ENCODE results near the gene TTLL6. TPM values are rescaled to one million over a fixed set of nuclear protein-coding genes. Genes with fewer than 3 reads are reported as not detected.

The TTLL6 gene
- total and polyA plus RNA-seq, 2 donors (not counting 3 experiments of a cell fraction or from before 2014, with no cell fraction given), result not detected

- intact Hi-C loops (cut with micrococcal nuclease) (loop anchor here (2.0 kb wide), 1 partner anchor 47 kb away; no protein-coding TSS in a partner anchor), dilution Hi-C loops (cut with MboI; ENCODE audit: extremely low pct_ligation_motif_present, low sequenced_read_pairs) (no loop called here)
- no TSS peak for BruUV-seq (replicated peaks)
- H3K36me3 ChIP-seq (ENCODE audit: control insufficient read depth in 2 of 2, extremely low read depth in 1 of 2, insufficient read depth in 2 of 2, low read length in 2 of 2), result no peaks in the 10 kb centered on the region
- POLR2A ChIA-PET, result no interaction called here
- H3K27me3 ChIP-seq (ENCODE audit: control insufficient read depth in 2 of 2, insufficient read depth in 2 of 2, low read length in 2 of 2), result peaks cover 93 to 98% of the 10 kb centered on the region in 2 experiments
- FAIRE-seq (no peak), DNase-seq (ENCODE audit: low read depth, low spot score) (no peak)
- H3K9me3 ChIP-seq (replicated peaks; ENCODE audit: control insufficient read depth, insufficient read depth, low read length), result no peaks in the 10 kb centered on the region
- CTCF ChIA-PET, result interaction anchor here (0.6 to 7.5 kb wide), 37 partner anchors 8 to 307 kb away, joined by 3 to 312 read pairs (median 8); partner anchors contain the start of gene TTLL6
- no peak overlapping the region for H3K27ac ChIP-seq (ENCODE audit: insufficient read depth, low read depth, low read length)
- no peak overlapping the region for H3K4me3 ChIP-seq (replicated peaks in 1 of 3; ENCODE audit: insufficient read depth in 1 of 3, low read depth in 1 of 3, low read length in 3 of 3)
- H3K4me2 ChIP-seq (ENCODE audit: insufficient read depth, low read length), result no peak overlapping the region
- H3K4me1 ChIP-seq (ENCODE audit: control insufficient read depth, extremely low read depth, insufficient read depth, low read length), result peaks cover 5% of the 10 kb centered on the region
- TF ChIP-seq EZH2 (IDR thresholded peaks at IDR 0.05; ENCODE audit: borderline replicate concordance, low read depth, low read length, severe bottlenecking) (peak; percentile 93), POLR2AphosphoS5 (IDR thresholded peaks at IDR 0.05; ENCODE audit: insufficient read depth, low read depth, low read length) (no peak)
- no peak overlapping the region for H3K9ac ChIP-seq (replicated peaks; ENCODE audit: extremely low read depth, insufficient read depth, low read length)
- no peak overlapping the region for H2AFZ ChIP-seq (ENCODE audit: low read depth, low read length)
- H3K9me1 ChIP-seq (replicated peaks; ENCODE audit: control insufficient read depth, extremely low read depth, insufficient read depth, low read length), result no peaks in the 10 kb centered on the region
- H3K79me2 ChIP-seq (ENCODE audit: control insufficient read depth, insufficient read depth, low read length), result no peaks in the 10 kb centered on the region
- H4K20me1 ChIP-seq (replicated peaks; ENCODE audit: control insufficient read depth, extremely low read depth, insufficient read depth, low read length), result no peaks in the 10 kb centered on the region
Measured at GRCh38 chr17:48725288-48726064, 91.6 kb downstream of the TTLL6 start.

- H3K4me2 ChIP-seq (ENCODE audit: insufficient read depth, low read length), result no peak overlapping the region
- DNase-seq (ENCODE audit: low read depth, low spot score) (no peak), FAIRE-seq (no peak)
- no peaks in the 10 kb centered on the region for H3K9me1 ChIP-seq (replicated peaks; ENCODE audit: control insufficient read depth, extremely low read depth, insufficient read depth, low read length)
- intact Hi-C loops (cut with micrococcal nuclease) (loop anchor here (2.0 kb wide), 1 partner anchor 46 kb away; no protein-coding TSS in a partner anchor), dilution Hi-C loops (cut with MboI; ENCODE audit: extremely low pct_ligation_motif_present, low sequenced_read_pairs) (no loop called here)
- ChIA-PET POLR2A (no interaction called here), CTCF (interaction anchor here (0.6 to 7.5 kb wide), 41 partner anchors 8 to 509 kb away, joined by 3 to 312 read pairs (median 6); partner anchors contain the start of gene TTLL6)
- no peaks in the 10 kb centered on the region for H3K79me2 ChIP-seq (ENCODE audit: control insufficient read depth, insufficient read depth, low read length)
- H3K9ac ChIP-seq (replicated peaks; ENCODE audit: extremely low read depth, insufficient read depth, low read length), result no peak overlapping the region
- peaks cover 5% of the 10 kb centered on the region for H3K4me1 ChIP-seq (ENCODE audit: control insufficient read depth, extremely low read depth, insufficient read depth, low read length)
- H3K4me3 ChIP-seq (replicated peaks in 1 of 3; ENCODE audit: insufficient read depth in 1 of 3, low read depth in 1 of 3, low read length in 3 of 3), result no peak overlapping the region
- TF ChIP-seq FOS (IDR thresholded peaks at IDR 0.05; ENCODE audit: borderline replicate concordance, insufficient read depth, low read length) (no peak), MYC (IDR thresholded peaks at IDR 0.05; ENCODE audit: low read depth, low read length) (no peak), MAX (IDR thresholded peaks at IDR 0.05; ENCODE audit: insufficient read depth, insufficient read length) (no peak), GATA2 (IDR thresholded peaks at IDR 0.05; ENCODE audit: insufficient read depth, insufficient read length, low read depth, low read length) (no peak), CTCF (IDR thresholded peaks at IDR 0.05; ENCODE audit: extremely low read depth in 1 of 2, insufficient read depth in 1 of 2, low read depth in 1 of 2, low read length in 2 of 2) (no peak), POLR2A (IDR thresholded peaks at IDR 0.05; ENCODE audit: low read depth, low read length) (no peak)
- peaks cover 93 to 98% of the 10 kb centered on the region in 2 experiments for H3K27me3 ChIP-seq (ENCODE audit: control insufficient read depth in 2 of 2, insufficient read depth in 2 of 2, low read length in 2 of 2)
- H3K9me3 ChIP-seq (replicated peaks; ENCODE audit: control insufficient read depth, insufficient read depth, low read length), result no peaks in the 10 kb centered on the region
- H3K36me3 ChIP-seq (ENCODE audit: control insufficient read depth in 2 of 2, extremely low read depth in 1 of 2, insufficient read depth in 2 of 2, low read length in 2 of 2), result no peaks in the 10 kb centered on the region
- H3K27ac ChIP-seq (ENCODE audit: insufficient read depth, low read depth, low read length), result no peak overlapping the region
- no TSS peak for BruUV-seq (replicated peaks)
- H4K20me1 ChIP-seq (replicated peaks; ENCODE audit: control insufficient read depth, extremely low read depth, insufficient read depth, low read length), result no peaks in the 10 kb centered on the region
- H2AFZ ChIP-seq (ENCODE audit: low read depth, low read length), result no peak overlapping the region
Measured at GRCh38 chr17:48725004-48725287, 92.1 kb downstream of the TTLL6 start.
